Heart right ventricle (tissue), 16 donors: ENCODE data around the gene ATP2C2. TPM values are rescaled to one million over a fixed set of nuclear protein-coding genes. Genes with fewer than 3 reads are reported as not detected.

Experiments used
- ATAC-seq, 8 donors: fragments of 200-7000 bp; cut with Tn5 transposase; one replicate each; pipeline ENCODE4 v1.9.1; 2020; ENCODE audit warnings: mild to moderate bottlenecking in 8 of 8, moderate library complexity in 8 of 8, moderate number of reproducible peaks in 1 of 8
- DNase-seq, 2 donors: peaks; one replicate each; pipeline ENCODE4 v3.0.0-alpha.2; 2020
- H3K27ac ChIP-seq, 10 donors: fragments of 200-600 bp; sonication (generic) in 2 of 10; one replicate each; pipeline versions ENCODE4 v1.5.0 to v1.8.0; 2020 to 2022; ENCODE audit warnings: mild to moderate bottlenecking in 3 of 10
- H3K27me3 ChIP-seq, 7 donors: fragments of 200-600 bp; one replicate each; pipeline ENCODE4 v1.8.0; 2021 to 2022; ENCODE audit warnings: mild to moderate bottlenecking in 2 of 7
- H3K36me3 ChIP-seq, 9 donors: fragments of 200-600 bp; sonication (generic) in 1 of 9; one replicate each; pipeline versions ENCODE4 v1.5.0 to v1.8.0; 2020 to 2022; ENCODE audit warnings: mild to moderate bottlenecking in 2 of 9
- H3K4me1 ChIP-seq, 9 donors: fragments of 200-600 bp; sonication (generic) in 1 of 9; one replicate each; pipeline versions ENCODE4 v1.5.0 to v1.8.0; 2020 to 2022; ENCODE audit warnings: mild to moderate bottlenecking in 4 of 9
- H3K4me3 ChIP-seq, 10 donors: fragments of 200-600 bp; sonication (generic) in 2 of 10; one replicate each; pipeline versions ENCODE4 v1.5.0 to v1.8.0; 2020 to 2022; ENCODE audit warnings: mild to moderate bottlenecking in 7 of 10, moderate library complexity in 2 of 10
- H3K9me3 ChIP-seq, 11 donors: fragments of 200-600 bp in 10 of 11; sonication (generic) in 2 of 11; one replicate each; pipeline versions ENCODE4 v1.5.0 to v1.8.0; 2013 to 2022; ENCODE audit warnings: mild to moderate bottlenecking in 2 of 11, control low read depth in 1 of 11, moderate library complexity in 1 of 11
- WGBS, 2 donors: extraction: QIAGEN DNeasy Blood & Tissue Kit; methylation state at CpG; one replicate each; pipeline ENCODE4 v1.1.7; 2013; ENCODE audit warnings: inconsistent platforms in 1 of 2; 5-methylcytosine and 5-hydroxymethylcytosine counted together
- intact Hi-C, 10 donors: fragments of 100-400 bp; cut with DNase I; formaldehyde crosslinking; loops; one replicate each; pipeline versions ENCODE4 v1.11.1 to v1.14.2; 2022
- polyA plus RNA-seq, 2 donors: library from polyadenylated mRNA; stranded (reverse); fragments of 200-250 nt; gene quantifications; one replicate each; pipeline ENCODE4 v1.2.3, GENCODE V29; 2013
- total RNA-seq, 10 donors: library from RNA; stranded (reverse); fragmentation: NEBNext Ultra II Directional in 3 of 10; extraction: Animal tissue kit (Norgen Biotek cat#: 25700) in 3 of 10; gene quantifications; one replicate each; pipeline versions ENCODE4 v1.2.1 to v1.2.4, GENCODE V29; 2021 to 2023
- TF ChIP-seq, protein P1 (sequence below), 9 donors: fragments of 200-600 bp; sonication (generic) in 2 of 9; IDR thresholded peaks; one replicate each; pipeline versions ENCODE4 v1.5.0 to v1.8.0; 2021 to 2022; ENCODE audit warnings: antibody characterized with exemption in 9 of 9, mild to moderate bottlenecking in 5 of 9, moderate library complexity in 1 of 9
- donor health status: Arrhythmogenic right ventricular cardiomyopathy.
- donor health status: ischemic (EF 13 %, LVEDD 7.1; RV severe dilation, severe dysfunction).
- donor health status: healthy with polysubstance abuse.
- donor health status: DM: no; HTN: yes; CAD: no.
- donor health status: DM: no; HTN: no; CAD: no.
- donor health status: ischemic (EF 25% LVEDD 6.9; RV normal size, moderate dysfunction).
- donor health status: ischemic (EF 25% LVEDD 5.7; RV mildly dilated, moderate dysfunction).
- donor health status: healthy.
- donor health status: DM: yes; HTN: yes; CAD: no.
- donor health status: Ischemic cardiomyopathy.
- donor health status: ischemic (EF 35%, LVEDD 5.7; RV mildly dilated, moderate dysfunction).
- donor health status: nonischemic (EF 11% LVEDD 7.7; RV severe dilation, severe dysfunction).
- donor health status: DM: yes; HTN: yes; CAD: no.
- donor health status: PGD.
- donor health status: ischemic (EF 29% LVEDD 5.4; RV normal size, mild dysfunction).
- donor health status: nonischemic (EF 23%, LVEDD 6.1; RV moderate dilation, normal function).

The ATP2C2 gene
- total and polyA plus RNA-seq, 12 donors, result 0.01 TPM; not detected in 11

DNA sequence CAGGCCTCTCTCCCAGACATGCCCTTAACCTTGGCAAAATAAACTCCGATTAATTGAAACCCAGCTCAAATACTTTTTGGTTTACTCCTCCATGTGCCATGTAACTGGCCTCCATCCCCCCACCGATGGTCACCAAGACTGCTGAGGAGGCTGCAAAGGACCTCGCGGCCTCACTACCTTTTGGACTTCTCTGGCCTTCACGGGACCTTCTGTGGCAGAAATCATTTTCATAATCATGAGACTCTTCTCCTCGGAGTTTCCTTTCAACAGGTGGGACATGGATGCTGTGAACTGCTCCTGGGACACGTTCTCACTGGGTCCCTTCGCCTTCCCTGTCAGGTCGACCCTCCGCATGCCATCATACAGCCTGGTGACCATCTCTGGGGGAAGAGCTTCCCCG is 127.2 kb downstream of the ATP2C2 start:
- TF ChIP-seq, protein P1, sequence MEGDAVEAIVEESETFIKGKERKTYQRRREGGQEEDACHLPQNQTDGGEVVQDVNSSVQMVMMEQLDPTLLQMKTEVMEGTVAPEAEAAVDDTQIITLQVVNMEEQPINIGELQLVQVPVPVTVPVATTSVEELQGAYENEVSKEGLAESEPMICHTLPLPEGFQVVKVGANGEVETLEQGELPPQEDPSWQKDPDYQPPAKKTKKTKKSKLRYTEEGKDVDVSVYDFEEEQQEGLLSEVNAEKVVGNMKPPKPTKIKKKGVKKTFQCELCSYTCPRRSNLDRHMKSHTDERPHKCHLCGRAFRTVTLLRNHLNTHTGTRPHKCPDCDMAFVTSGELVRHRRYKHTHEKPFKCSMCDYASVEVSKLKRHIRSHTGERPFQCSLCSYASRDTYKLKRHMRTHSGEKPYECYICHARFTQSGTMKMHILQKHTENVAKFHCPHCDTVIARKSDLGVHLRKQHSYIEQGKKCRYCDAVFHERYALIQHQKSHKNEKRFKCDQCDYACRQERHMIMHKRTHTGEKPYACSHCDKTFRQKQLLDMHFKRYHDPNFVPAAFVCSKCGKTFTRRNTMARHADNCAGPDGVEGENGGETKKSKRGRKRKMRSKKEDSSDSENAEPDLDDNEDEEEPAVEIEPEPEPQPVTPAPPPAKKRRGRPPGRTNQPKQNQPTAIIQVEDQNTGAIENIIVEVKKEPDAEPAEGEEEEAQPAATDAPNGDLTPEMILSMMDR (IDR thresholded peaks at IDR 0.05), result no peak
- peaks cover 0 to 10% (median 0%) of the 10 kb centered on the region in 11 donors for H3K9me3 ChIP-seq
- ATAC-seq (no peak), DNase-seq (no peak)
- no peaks in the 10 kb centered on the region for H3K4me1 ChIP-seq
- peaks cover 0 to 75% (median 40%) of the 10 kb centered on the region in 9 donors for H3K36me3 ChIP-seq
- H3K27ac ChIP-seq, result no peak overlapping the region
- whole genome bisulfite sequencing, 2 donors, result 94 to 97% methylated on average over 11 of the region's 11 CpGs
- intact Hi-C loops, result no loop called here
- H3K4me3 ChIP-seq, result no peak overlapping the region
- H3K27me3 ChIP-seq, result no peaks in the 10 kb centered on the region

DNA sequence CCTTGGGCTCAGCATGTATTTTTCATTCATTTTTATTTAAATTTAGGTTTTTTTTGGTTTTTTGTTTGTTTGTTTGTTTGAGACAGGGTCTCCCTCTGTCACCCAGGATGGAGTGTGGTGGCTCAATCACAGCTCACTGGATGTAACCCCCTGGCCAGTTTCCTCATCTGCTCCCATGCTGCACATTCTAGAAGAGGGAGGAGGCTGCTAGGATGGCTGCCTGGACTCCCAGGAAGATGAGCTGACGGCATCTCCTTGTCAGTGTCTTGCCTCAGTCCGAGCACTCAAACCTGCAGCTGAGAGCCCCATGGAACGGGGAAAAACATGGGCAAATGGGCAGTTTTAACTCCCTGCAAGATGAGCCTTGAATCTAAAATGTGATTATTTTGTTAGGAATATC is 128.7 kb downstream of the ATP2C2 start:
- Histone ChIP-seq H3K27me3 (no peaks in the 10 kb centered on the region), H3K4me1 (no peaks in the 10 kb centered on the region), H3K9me3 (peaks cover 0 to 10% (median 0%) of the 10 kb centered on the region in 11 donors), H3K36me3 (peaks cover 0 to 75% (median 40%) of the 10 kb centered on the region in 9 donors), H3K4me3 (no peak overlapping the region), H3K27ac (no peak overlapping the region)
- TF ChIP-seq, protein P1 (IDR thresholded peaks at IDR 0.05), result no peak
- 96 to 97% methylated on average over 3 of the region's 3 CpGs for WGBS, 2 donors
- ATAC-seq, result no peak
- no peak for DNase-seq
- intact Hi-C loops, result no loop called here

DNA sequence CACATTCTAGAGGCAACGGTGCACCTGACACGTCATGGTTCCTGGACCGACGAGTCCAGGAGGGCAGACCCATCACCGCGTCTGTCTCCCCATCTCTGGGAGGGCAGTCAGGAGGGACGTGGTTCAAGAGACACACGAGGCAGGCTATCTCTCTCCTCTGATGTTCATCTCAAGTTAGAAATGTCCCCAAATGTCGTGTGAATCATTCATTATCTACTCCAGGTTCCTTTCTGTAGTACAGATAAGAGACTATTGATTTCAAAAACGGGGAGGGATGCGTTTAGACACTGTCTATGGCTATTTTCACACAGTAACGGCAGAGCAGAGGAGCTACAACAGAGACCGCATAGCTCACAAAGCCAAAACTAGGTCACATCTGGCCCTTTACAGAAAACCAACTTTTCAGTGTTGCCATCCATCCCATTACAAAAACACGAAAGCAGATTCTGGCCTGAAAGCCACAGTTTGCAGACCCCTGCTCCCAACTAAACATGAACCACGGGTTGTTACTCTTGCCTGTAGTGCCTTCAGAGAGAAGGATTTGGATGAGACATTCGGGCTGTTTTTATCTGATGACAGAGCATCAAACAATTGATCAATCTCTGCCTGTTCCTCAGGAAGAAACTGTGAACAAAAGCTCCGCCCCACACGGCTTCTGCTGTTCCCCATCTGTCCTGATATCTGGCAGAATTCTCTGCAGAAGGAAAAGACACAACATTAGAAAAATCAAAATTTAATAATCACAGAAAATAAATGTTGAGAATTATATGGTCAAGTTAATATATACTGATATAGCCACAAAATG is 129.3 kb downstream of the ATP2C2 start:
- intact Hi-C loops, result no loop called here
- no peak overlapping the region for H3K4me3 ChIP-seq
- no peak for DNase-seq
- WGBS, 2 donors, result 87% methylated on average over 18 of the region's 18 CpGs
- H3K27me3 ChIP-seq, result no peaks in the 10 kb centered on the region
- no peaks in the 10 kb centered on the region for H3K4me1 ChIP-seq
- H3K36me3 ChIP-seq, result peaks cover 0 to 74% (median 40%) of the 10 kb centered on the region in 9 donors
- H3K9me3 ChIP-seq, result peaks cover 0 to 10% (median 0%) of the 10 kb centered on the region in 11 donors
- no peak for ATAC-seq
- H3K27ac ChIP-seq, result no peak overlapping the region
- TF ChIP-seq, protein P1 (IDR thresholded peaks at IDR 0.05), result no peak

DNA sequence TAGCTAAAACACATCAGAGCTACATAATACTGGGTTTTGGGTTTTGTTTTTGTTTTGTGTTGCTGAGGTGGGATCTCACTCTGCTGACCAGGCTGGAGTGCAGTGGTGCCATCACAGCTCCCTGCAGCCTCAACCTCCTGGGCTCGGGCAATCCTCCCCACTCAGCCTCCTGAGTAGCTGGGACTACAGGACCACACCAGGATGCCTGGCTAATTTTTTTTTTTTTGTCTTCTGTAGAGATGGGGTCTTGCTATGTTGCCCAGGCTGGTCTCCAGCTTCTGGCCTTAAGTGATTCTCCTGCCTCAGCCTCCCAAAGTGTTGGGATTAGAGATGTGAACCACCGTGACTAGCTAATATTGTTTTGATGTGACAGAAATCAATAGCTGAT is 129.9 kb downstream of the ATP2C2 start:
- intact Hi-C loops, result no loop called here
- H3K27me3 ChIP-seq, result no peaks in the 10 kb centered on the region
- H3K4me3 ChIP-seq, result no peak overlapping the region
- 99% methylated on average over 2 of the region's 2 CpGs for WGBS, 2 donors
- peaks cover 0 to 68% (median 40%) of the 10 kb centered on the region in 9 donors for H3K36me3 ChIP-seq
- H3K9me3 ChIP-seq, result peaks cover 0 to 7% (median 0%) of the 10 kb centered on the region in 11 donors
- H3K27ac ChIP-seq, result no peak overlapping the region
- H3K4me1 ChIP-seq, result peaks cover 0 to 5% (median 0%) of the 10 kb centered on the region in 9 donors
- TF ChIP-seq, protein P1 (IDR thresholded peaks at IDR 0.05), result no peak
- DNase-seq (no peak), ATAC-seq (no peak)
